GM21786 (cell line): Measurements from ENCODE around the gene PRDX3.

Source experiments
- ATAC-seq: cut with Tn5 transposase; IDR thresholded peaks from one replicate; pipeline ENCODE4 v1.9.1; 2021; ENCODE audit not compliant: unreplicated experiment

PRDX3 gene

DNA sequence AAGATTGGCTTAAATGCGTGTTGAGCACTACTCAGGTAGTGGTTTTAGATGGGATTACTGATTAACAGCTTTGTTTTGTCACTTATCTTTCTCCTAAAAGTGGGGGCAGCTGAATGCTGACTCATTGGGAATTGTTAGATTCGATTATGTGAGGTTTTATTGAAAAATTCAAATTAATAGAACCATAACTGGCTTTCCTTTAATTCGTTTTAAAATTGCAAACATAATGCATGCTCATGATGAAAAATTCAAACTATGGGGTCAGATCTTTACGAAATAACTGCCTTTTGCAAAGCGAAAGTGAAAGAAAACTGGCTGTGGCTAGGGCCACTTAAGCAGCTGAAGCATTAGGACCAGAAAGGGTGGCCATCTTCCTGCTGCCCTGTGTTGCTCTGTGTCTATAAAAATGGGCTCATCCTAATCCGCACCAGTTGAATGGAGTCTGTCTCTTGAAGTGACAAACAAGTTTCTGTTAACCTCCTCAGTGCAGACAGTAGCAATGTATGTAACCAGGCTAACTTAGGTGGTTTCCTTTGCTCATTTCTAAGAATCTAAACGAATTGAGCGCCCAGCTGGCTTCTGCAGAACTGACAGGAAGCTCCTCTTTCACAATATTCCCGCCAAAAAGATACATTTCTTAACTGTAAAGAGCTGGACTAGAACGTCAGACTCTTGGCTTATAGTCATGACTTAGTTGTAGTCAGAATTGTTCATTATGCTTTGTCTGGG, 46.9 kb downstream of the PRDX3 start:
- peak; percentile 61 for ATAC-seq

DNA sequence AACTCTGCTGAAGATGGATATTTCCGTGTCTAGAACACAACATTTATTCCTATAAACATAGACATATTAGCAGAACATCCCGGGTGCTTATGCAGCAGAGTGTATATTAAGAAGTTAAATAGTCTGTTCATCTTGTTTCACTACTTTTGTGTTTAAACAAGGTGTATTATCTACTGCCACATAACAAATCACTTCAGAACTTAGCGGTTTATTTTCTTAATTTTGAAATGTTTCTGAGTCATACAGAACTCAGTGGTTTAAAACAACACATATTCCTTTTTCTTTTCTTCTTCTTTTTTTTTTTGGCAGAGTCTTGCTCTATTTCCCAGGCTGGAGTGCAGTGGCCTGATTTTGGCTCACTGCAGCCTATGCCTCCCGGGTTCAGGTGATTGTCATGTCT, 48.9 kb downstream of the PRDX3 start:
- ATAC-seq: no peak

DNA sequence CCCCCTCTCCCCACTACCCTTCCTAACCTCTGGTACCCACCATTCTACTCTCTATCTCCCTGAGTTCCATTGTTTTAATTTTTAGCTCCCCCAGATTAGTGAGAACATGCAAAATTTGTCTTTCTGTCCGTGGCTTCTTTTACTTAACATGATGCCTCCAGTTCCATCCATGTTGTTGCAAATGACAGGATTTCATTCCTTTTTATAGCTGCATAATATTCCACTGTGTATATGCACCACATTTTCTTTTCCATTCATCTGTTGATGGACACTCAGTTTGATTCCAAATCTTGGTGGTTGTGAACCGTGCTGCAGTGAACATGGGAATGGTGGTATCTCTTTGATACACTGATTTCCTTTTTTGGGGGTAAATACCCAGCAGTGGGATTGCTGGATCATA, 52.7 kb downstream of the PRDX3 start:
- no peak for ATAC-seq

DNA sequence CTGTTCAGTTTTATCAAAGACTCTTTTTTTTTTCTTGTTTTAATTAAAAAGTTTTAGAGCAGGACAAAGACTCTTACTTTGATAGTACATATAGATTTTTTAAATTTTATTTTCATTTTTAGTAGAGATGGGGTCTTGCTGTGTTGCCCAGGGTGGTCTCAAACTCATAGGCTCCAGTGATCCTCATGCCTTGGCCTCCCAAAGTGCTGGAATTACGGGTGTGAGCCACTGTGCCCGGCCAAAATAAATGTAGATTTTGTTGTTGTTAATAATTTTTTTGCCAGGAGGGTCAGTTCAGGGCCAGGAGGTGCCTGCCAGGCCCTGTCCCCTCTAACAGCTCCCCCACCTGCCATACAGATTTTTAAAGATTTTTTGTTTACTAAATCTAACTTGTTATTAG, 57.7 kb downstream of the PRDX3 start:
- no peak for ATAC-seq

DNA sequence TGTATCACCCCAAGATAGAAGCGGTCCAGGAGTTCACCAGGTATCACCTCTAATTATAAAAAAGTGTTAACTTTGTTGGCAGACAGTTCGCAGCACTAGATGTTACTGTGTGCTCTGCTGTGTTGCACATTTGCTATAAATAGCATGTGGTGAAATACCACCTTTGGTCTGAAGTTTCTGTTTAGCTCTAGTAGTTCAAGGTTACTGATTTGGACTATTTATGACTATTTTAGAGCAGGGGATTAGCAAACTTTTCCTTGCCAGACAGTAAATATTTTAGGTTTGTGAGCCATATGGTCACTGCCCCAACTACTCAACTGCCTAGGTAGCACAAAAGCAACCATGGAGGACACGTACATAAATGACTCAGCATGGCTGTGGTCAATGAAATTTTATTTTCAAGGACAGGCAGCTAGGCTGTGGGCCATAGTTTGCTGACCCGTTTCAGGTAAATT, 58.2 kb downstream of the PRDX3 start:
- peak; percentile 90 for ATAC-seq

DNA sequence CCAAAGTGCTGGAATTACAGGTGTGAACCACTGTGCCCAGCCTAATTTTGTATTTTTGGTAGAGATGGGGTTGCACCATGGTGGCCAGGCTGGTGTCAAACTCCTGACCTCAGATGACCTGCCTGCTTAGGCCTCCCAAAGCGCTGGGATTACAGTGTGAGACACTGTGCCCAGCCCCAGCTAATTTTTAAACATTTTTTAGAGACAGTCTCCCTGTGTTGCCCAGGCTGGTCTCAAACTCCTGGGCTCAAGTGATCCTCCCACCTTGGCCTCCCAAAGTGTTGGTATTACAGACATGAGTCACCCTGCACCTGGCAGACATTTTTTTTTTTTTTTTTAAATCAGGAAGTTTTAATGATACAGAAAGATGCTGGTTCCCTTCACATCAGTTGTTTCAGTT, 59.2 kb downstream of the PRDX3 start:
- no peak for ATAC-seq

DNA sequence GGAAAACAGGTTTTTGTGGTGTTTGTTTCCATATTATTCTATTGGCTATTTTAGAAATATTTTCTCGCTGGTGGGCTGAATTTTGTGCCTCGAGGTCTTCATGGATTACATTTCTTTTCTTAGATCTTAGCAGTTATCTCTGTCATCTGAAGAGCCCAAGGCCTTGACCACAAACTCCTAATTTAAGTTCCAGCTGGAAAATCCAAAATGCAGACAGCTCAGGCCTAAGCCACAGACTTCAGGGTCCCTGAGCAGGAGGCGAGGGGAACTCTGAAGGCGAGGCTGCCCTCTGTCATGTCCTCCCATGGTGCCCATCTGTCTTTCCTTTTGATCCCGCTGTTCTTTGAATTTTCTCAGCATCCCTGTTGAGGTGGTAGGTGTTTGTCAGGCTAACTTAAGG, 60.4 kb downstream of the PRDX3 start:
- no peak for ATAC-seq
